ENCODE results near the gene FATE1. TPM values are rescaled to one million over a fixed set of nuclear protein-coding genes. Genes with fewer than 3 reads are reported as not detected.
A peak's percentile ranks its signal among the peaks of the same experiment; 100 is the strongest.

The FATE1 gene
- total RNA-seq, 2 donors from 2014 or later: not detected

GRCh38 chrX:151713849-151714248 lies 2.0 kb upstream of the FATE1 start:
- Histone ChIP-seq H3K36me3 (ENCODE audit: control insufficient read depth, insufficient read depth, low read length) (no peaks in the 10 kb centered on the region), H3K4me3 (ENCODE audit: low read length) (no peak overlapping the region), H3K27me3 (ENCODE audit: control insufficient read depth, insufficient read depth, low read length, poor library complexity, severe bottlenecking) (no peaks in the 10 kb centered on the region), H3K27ac (ENCODE audit: low read depth, low read length) (no peak overlapping the region), H3K4me1 (ENCODE audit: control insufficient read depth, insufficient read depth, low read length) (no peaks in the 10 kb centered on the region), H3K9ac (ENCODE audit: extremely low read depth, low read length, poor library complexity, severe bottlenecking) (no peak overlapping the region), H3K9me3 (ENCODE audit: control insufficient read depth, low read length) (no peaks in the 10 kb centered on the region)
- peaks cover 62% of the 10 kb centered on the region for H3K9me3 Mint-ChIP-seq
- no peaks in the 10 kb centered on the region for H3K36me3 Mint-ChIP-seq (ENCODE audit: low read depth)
- peak; percentile 78 for TF ChIP-seq CTCF (conservative IDR thresholded peaks at IDR 0.05)
- no peaks in the 10 kb centered on the region for H3K27me3 Mint-ChIP-seq (ENCODE audit: insufficient read depth)
- 72% methylated on average over 3 of the region's 3 CpGs; no CpG with 5 or more reads in 1 of the 2 experiments for WGBS, 2 experiments (ENCODE audit: insufficient coverage in 1 of 2, insufficient read length in 1 of 2)
- H3K4me1 Mint-ChIP-seq: peaks cover 13% of the 10 kb centered on the region
- no peak overlapping the region for H3K27ac Mint-ChIP-seq
- H3K4me3 Mint-ChIP-seq: no peak overlapping the region
- DNase-seq: peak; percentile 82

- no peaks in the 10 kb centered on the region for H3K36me3 Mint-ChIP-seq (ENCODE audit: low read depth)
- no peak overlapping the region for H3K4me3 Mint-ChIP-seq
- H3K4me1 ChIP-seq (ENCODE audit: control insufficient read depth, insufficient read depth, low read length): no peaks in the 10 kb centered on the region
- TF ChIP-seq CTCF (conservative IDR thresholded peaks at IDR 0.05): no peak
- no peaks in the 10 kb centered on the region for H3K27me3 ChIP-seq (ENCODE audit: control insufficient read depth, insufficient read depth, low read length, poor library complexity, severe bottlenecking)
- H3K27ac Mint-ChIP-seq: no peak overlapping the region
- H3K27ac ChIP-seq (ENCODE audit: low read depth, low read length): no peak overlapping the region
- peaks cover 64% of the 10 kb centered on the region for H3K9me3 Mint-ChIP-seq
- no peak overlapping the region for H3K4me3 ChIP-seq (ENCODE audit: low read length)
- H3K27me3 Mint-ChIP-seq (ENCODE audit: insufficient read depth): no peaks in the 10 kb centered on the region
- no peak overlapping the region for H3K9ac ChIP-seq (ENCODE audit: extremely low read depth, low read length, poor library complexity, severe bottlenecking)
- no peaks in the 10 kb centered on the region for H3K36me3 ChIP-seq (ENCODE audit: control insufficient read depth, insufficient read depth, low read length)
- DNase-seq: no peak
- H3K9me3 ChIP-seq (ENCODE audit: control insufficient read depth, low read length): no peaks in the 10 kb centered on the region
- H3K4me1 Mint-ChIP-seq: peaks cover 13% of the 10 kb centered on the region
- WGBS, 2 experiments (ENCODE audit: insufficient coverage in 1 of 2, insufficient read length in 1 of 2): 85% methylated on average over 4 of the region's 5 CpGs; no CpG with 5 or more reads in 1 of the 2 experiments
These were observed 1.5 kb upstream of the FATE1 start for GRCh38 chrX:151714362-151714761.

- peaks cover 2% of the 10 kb centered on the region for H3K4me1 Mint-ChIP-seq
- H3K36me3 ChIP-seq (ENCODE audit: control insufficient read depth, insufficient read depth, low read length): no peaks in the 10 kb centered on the region
- H3K9me3 Mint-ChIP-seq: peaks cover 70% of the 10 kb centered on the region
- no peak overlapping the region for H3K4me3 ChIP-seq (ENCODE audit: low read length)
- H3K27me3 Mint-ChIP-seq (ENCODE audit: insufficient read depth): no peaks in the 10 kb centered on the region
- no peak overlapping the region for H3K9ac ChIP-seq (ENCODE audit: extremely low read depth, low read length, poor library complexity, severe bottlenecking)
- no peaks in the 10 kb centered on the region for H3K9me3 ChIP-seq (ENCODE audit: control insufficient read depth, low read length)
- H3K4me1 ChIP-seq (ENCODE audit: control insufficient read depth, insufficient read depth, low read length): no peaks in the 10 kb centered on the region
- WGBS, 2 experiments (ENCODE audit: insufficient coverage in 1 of 2, insufficient read length in 1 of 2): 30 to 38% methylated on average over 5 to 24 of the region's 24 CpGs
- H3K27ac Mint-ChIP-seq: no peak overlapping the region
- peak; percentile 75 for TF ChIP-seq CTCF (conservative IDR thresholded peaks at IDR 0.05)
- H3K27ac ChIP-seq (ENCODE audit: low read depth, low read length): no peak overlapping the region
- H3K4me3 Mint-ChIP-seq: no peak overlapping the region
- no peaks in the 10 kb centered on the region for H3K36me3 Mint-ChIP-seq (ENCODE audit: low read depth)
- no peaks in the 10 kb centered on the region for H3K27me3 ChIP-seq (ENCODE audit: control insufficient read depth, insufficient read depth, low read length, poor library complexity, severe bottlenecking)
- peak; percentile 90 for DNase-seq
These were observed 6.5 kb downstream of the FATE1 start for GRCh38 chrX:151722241-151722846.
